Measurements from ENCODE around the gene PDE2A.

Gene PDE2A

GRCh38 chr11:72676861-72677341, 2.7 kb upstream of the PDE2A start:
- Histone ChIP-seq H3K36me3 (ENCODE audit: control insufficient read depth, insufficient read depth, low read length) (no peaks in the 10 kb centered on the region), H3K4me3 (replicated peaks; ENCODE audit: low read depth, low read length) (no peak overlapping the region), H3K27me3 (replicated peaks; ENCODE audit: control insufficient read depth, insufficient read depth, low read length) (peaks cover 1% of the 10 kb centered on the region)
- peak; percentile 59 for DNase-seq (ENCODE audit: extremely low read depth, insufficient read length)
- no peak for TF ChIP-seq CTCF (IDR thresholded peaks at IDR 0.05; ENCODE audit: insufficient read depth, low read length, poor library complexity, severe bottlenecking)

GRCh38 chr11:72675221-72675620, 999 bp upstream of the PDE2A start:
- DNase-seq (ENCODE audit: extremely low read depth, insufficient read length), result no peak
- no peak overlapping the region for H3K4me3 ChIP-seq (replicated peaks; ENCODE audit: low read depth, low read length)
- no peaks in the 10 kb centered on the region for H3K36me3 ChIP-seq (ENCODE audit: control insufficient read depth, insufficient read depth, low read length)
- TF ChIP-seq CTCF (IDR thresholded peaks at IDR 0.05; ENCODE audit: insufficient read depth, low read length, poor library complexity, severe bottlenecking), result no peak
- H3K27me3 ChIP-seq (replicated peaks; ENCODE audit: control insufficient read depth, insufficient read depth, low read length), result peaks cover 1% of the 10 kb centered on the region

- H3K4me3 ChIP-seq (replicated peaks; ENCODE audit: low read depth, low read length), result no peak overlapping the region
- no peak for TF ChIP-seq CTCF (IDR thresholded peaks at IDR 0.05; ENCODE audit: insufficient read depth, low read length, poor library complexity, severe bottlenecking)
- H3K27me3 ChIP-seq (replicated peaks; ENCODE audit: control insufficient read depth, insufficient read depth, low read length), result peaks cover 1% of the 10 kb centered on the region
- H3K36me3 ChIP-seq (ENCODE audit: control insufficient read depth, insufficient read depth, low read length), result no peaks in the 10 kb centered on the region
- no peak for DNase-seq (ENCODE audit: extremely low read depth, insufficient read length)
Observed at GRCh38 chr11:72673284-72673942, 809 bp downstream of the PDE2A start.

- H3K4me3 ChIP-seq (replicated peaks; ENCODE audit: low read depth, low read length), result no peak overlapping the region
- no peak for TF ChIP-seq CTCF (IDR thresholded peaks at IDR 0.05; ENCODE audit: insufficient read depth, low read length, poor library complexity, severe bottlenecking)
- DNase-seq (ENCODE audit: extremely low read depth, insufficient read length), result no peak
- no peaks in the 10 kb centered on the region; the same call in none of the 2 replicates for H3K27me3 ChIP-seq (replicated peaks; ENCODE audit: control insufficient read depth, insufficient read depth, low read length)
- no peaks in the 10 kb centered on the region for H3K36me3 ChIP-seq (ENCODE audit: control insufficient read depth, insufficient read depth, low read length)
Observed at GRCh38 chr11:72672597-72673238, 1.5 kb downstream of the PDE2A start.

- no peak for DNase-seq (ENCODE audit: extremely low read depth, insufficient read length)
- no peak for TF ChIP-seq CTCF (IDR thresholded peaks at IDR 0.05; ENCODE audit: insufficient read depth, low read length, poor library complexity, severe bottlenecking)
- no peak overlapping the region for H3K4me3 ChIP-seq (replicated peaks; ENCODE audit: low read depth, low read length)
- no peaks in the 10 kb centered on the region for H3K36me3 ChIP-seq (ENCODE audit: control insufficient read depth, insufficient read depth, low read length)
- no peaks in the 10 kb centered on the region; the same call in none of the 2 replicates for H3K27me3 ChIP-seq (replicated peaks; ENCODE audit: control insufficient read depth, insufficient read depth, low read length)
Observed at GRCh38 chr11:72671152-72672099, 2.8 kb downstream of the PDE2A start.
